Neutrophil (primary cell): ENCODE results near the gene BMP2K.

ENCODE experiments used
- H3K27ac ChIP-seq: fragments of 200-600 bp; sonication (generic); 2 replicates; pipeline ENCODE4 v1.5.1; 2016; ENCODE audit warnings: mild to moderate bottlenecking, moderate library complexity
- H3K27me3 ChIP-seq: fragments of 200-600 bp; sonication (generic); 2 replicates; pipeline ENCODE4 v1.6.0; 2016; ENCODE audit warnings: mild to moderate bottlenecking
- H3K36me3 ChIP-seq: fragments of 200-600 bp; sonication (generic); 2 replicates; pipeline ENCODE4 v1.5.1; 2017
- H3K4me1 ChIP-seq, 2 experiments: fragments of 200-600 bp in 1 of 2; sonication (generic) in 1 of 2; 1 replicate in 1 of 2; 2 replicates in 1 of 2; pipeline versions ENCODE4 v1.5.1 to v1.6.1; 2013 to 2016; ENCODE audit warnings: low read depth in 1 of 2, low read length in 1 of 2, mild to moderate bottlenecking in 1 of 2, moderate library complexity in 1 of 2; ENCODE audit not compliant: control insufficient read depth in 1 of 2, insufficient read depth in 1 of 2
- H3K4me3 ChIP-seq, 2 experiments: fragments of 200-600 bp in 1 of 2; sonication (generic) in 1 of 2; 1 replicate in 1 of 2; 2 replicates in 1 of 2; pipeline ENCODE4 v1.5.1; 2013 to 2016; ENCODE audit warnings: low read depth in 1 of 2, low read length in 1 of 2, mild to moderate bottlenecking in 1 of 2, moderate library complexity in 1 of 2
- H3K9me3 ChIP-seq: fragments of 200-600 bp; sonication (generic); 2 replicates; pipeline ENCODE4 v1.5.1; 2016
- CTCF ChIP-seq: fragments of 200-600 bp; sonication (generic); IDR thresholded peaks from 2 replicates; pipeline ENCODE4 v1.5.1; 2016; ENCODE audit warnings: antibody characterized with exemption

BMP2K gene

DNA sequence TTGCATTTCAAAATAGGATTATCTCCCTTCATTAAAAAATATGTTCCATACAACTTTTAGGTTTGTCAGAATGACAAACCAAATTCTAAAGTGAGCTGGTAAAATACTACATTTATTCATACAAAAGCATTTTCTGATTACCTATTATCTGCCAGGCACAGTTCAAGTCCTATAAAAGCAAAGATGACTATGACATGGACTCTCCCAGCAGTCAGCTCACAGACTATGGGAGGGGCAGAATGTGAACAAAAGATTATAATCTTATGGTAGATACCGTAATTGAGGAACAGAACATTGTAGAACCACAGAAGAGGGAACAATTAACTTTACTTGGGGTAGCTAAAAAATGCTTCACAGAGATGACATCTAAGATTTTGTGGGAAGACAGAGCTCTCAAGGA, 150.7 kb downstream of the BMP2K start:
- Histone ChIP-seq H3K9me3 (no peaks in the 10 kb centered on the region), H3K27ac (no peak overlapping the region), H3K36me3 (no peaks in the 10 kb centered on the region), H3K27me3 (no peaks in the 10 kb centered on the region), H3K4me3 (no peak overlapping the region), H3K4me1 (no peaks in the 10 kb centered on the region)
- TF ChIP-seq CTCF, result no peak

DNA sequence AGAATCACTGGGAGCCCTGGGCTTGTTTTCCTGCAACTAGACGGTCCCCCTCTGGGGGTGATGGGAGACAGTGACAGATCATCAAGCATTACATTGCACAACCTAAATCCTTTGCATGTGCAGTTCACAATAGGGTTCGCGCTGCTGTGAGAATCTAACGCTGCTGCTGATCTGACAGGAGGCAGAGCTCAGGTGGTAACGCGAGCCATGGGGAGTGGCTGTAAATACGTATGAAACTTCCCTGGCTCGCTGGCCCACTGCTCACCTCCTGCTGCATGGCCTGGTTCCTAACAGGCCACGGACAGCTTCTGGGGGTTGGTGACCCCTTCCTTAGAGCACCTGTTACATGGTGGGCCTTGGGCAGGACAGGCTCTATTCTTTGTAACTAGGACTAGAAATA, 152.7 kb downstream of the BMP2K start:
- H3K4me1 ChIP-seq, result no peaks in the 10 kb centered on the region
- no peak for TF ChIP-seq CTCF
- H3K36me3 ChIP-seq, result no peaks in the 10 kb centered on the region
- H3K9me3 ChIP-seq, result no peaks in the 10 kb centered on the region
- H3K27me3 ChIP-seq, result no peaks in the 10 kb centered on the region
- H3K4me3 ChIP-seq, result no peak overlapping the region
- H3K27ac ChIP-seq, result no peak overlapping the region

DNA sequence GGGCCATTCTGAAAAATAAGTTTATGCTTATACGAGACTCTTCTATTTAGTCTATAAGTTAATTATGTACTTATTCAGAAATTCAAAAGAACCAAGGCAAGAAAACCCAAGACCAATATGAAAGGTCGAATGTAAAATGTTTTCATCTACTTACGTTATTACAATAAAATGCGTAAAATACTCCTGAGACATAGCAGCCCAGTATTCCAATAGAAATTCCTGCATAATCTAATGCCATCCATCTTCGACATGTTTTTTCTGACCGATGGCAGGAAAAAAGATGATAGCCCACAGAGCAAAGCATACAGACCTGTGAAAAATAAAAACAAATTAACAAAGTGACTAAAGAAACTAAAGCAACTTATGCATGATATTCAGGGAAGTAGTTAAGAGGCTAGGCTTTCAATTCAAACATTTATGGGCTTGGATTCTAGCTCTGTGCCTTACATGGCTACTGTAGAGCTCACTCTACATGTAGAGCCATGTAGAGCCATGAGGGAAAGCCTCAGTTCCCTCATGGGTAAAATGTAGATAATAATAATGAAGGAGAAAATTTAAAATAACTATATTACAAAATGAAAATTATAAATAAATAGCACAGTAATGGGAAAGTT, 154.0 kb downstream of the BMP2K start:
- Histone ChIP-seq H3K27ac (no peak overlapping the region), H3K4me3 (no peak overlapping the region), H3K36me3 (no peaks in the 10 kb centered on the region), H3K4me1 (no peaks in the 10 kb centered on the region), H3K27me3 (no peaks in the 10 kb centered on the region), H3K9me3 (no peaks in the 10 kb centered on the region)
- TF ChIP-seq CTCF, result no peak

- Histone ChIP-seq H3K36me3 (no peaks in the 10 kb centered on the region), H3K9me3 (no peaks in the 10 kb centered on the region), H3K27me3 (peaks cover 12% of the 10 kb centered on the region), H3K4me1 (peaks cover 13 to 14% of the 10 kb centered on the region in 2 experiments), H3K27ac (no peak overlapping the region), H3K4me3 (no peak overlapping the region)
- TF ChIP-seq CTCF, result no peak
Measured at GRCh38 chr4:78936989-78937388, 160.8 kb downstream of the BMP2K start.

DNA sequence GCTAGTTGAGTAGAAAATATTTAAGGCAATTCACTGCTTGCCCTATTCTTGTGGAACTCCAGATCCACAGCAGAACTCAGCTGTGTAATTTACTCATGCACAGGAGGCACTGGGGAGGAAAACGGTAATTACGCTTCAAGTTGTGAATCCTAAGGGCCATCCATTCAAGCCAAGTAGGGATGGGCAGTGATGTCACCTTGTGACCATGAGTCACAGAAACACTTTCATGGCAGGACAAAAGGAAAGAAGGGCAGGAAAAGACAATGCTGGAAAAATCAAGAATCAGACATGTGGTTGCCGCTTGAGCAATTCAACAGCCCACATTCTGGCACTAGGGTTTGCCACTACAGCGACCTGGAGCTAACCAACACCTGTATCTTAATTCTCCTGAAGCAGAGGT, 161.7 kb downstream of the BMP2K start:
- TF ChIP-seq CTCF, result no peak
- no peaks in the 10 kb centered on the region for H3K36me3 ChIP-seq
- no peaks in the 10 kb centered on the region for H3K9me3 ChIP-seq
- no peak overlapping the region for H3K27ac ChIP-seq
- no peak overlapping the region for H3K4me3 ChIP-seq
- H3K4me1 ChIP-seq, result peaks cover 13 to 14% of the 10 kb centered on the region in 2 experiments
- peaks cover 12% of the 10 kb centered on the region for H3K27me3 ChIP-seq
